GM19463 (cell line): Measurements from ENCODE around the gene MCUB.
"Not testable (repeated sequence)": the region's sequence is repeated elsewhere in the genome, so short reads cannot be mapped to it uniquely, and the experiment has no call there.

Experiments
- ATAC-seq: cut with Tn5 transposase; IDR thresholded peaks from one replicate; pipeline ENCODE4 v1.9.1; 2021; ENCODE audit warnings: mild to moderate bottlenecking, moderate library complexity; ENCODE audit not compliant: unreplicated experiment

Gene MCUB, protein sequence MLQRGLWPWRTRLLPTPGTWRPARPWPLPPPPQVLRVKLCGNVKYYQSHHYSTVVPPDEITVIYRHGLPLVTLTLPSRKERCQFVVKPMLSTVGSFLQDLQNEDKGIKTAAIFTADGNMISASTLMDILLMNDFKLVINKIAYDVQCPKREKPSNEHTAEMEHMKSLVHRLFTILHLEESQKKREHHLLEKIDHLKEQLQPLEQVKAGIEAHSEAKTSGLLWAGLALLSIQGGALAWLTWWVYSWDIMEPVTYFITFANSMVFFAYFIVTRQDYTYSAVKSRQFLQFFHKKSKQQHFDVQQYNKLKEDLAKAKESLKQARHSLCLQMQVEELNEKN

DNA sequence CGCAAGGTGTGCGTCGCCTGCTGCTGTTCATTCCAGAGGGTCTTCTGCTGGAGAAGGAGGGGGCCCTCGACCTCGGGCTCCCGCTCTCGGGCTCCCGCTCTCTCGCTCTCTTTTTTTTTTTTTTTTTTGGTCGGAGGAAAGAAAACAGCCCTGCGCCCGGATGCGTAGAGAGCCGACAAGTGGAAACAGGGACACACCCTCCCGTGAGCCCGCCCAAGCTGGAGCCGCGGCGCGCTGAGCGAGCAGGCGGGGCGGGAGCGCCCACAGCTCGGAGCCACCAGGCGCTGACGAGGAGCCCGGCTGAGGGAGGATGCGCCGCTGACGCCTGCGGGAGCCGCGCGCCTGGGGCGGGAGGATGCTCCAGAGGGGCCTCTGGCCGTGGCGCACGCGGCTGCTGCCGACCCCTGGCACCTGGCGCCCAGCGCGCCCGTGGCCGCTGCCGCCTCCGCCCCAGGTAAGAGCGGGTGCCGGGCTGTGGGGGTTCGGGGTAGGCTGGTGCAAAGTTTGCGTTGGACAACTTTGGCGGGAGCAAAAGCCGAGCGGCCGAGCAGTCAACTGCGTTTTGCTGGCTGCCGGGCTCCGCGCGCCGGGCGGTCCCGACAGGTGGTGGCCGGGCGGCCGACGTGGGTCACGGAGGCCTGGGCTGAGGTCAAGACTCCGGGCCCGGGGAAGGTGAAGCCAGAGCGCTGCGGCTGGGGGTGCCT is at the start of gene MCUB:
Gene MCUB, plus strand, starts transcription at position 264 of the 704 bp plus-strand sequence. Its CDS starts 92 bp downstream, at position 356.
- peak; percentile 89 for ATAC-seq

- no peak for ATAC-seq
These were observed 49.4 kb upstream of the MCUB start for GRCh38 chr4:109510687-109511086.

- no peak for ATAC-seq
These were observed 48.6 kb upstream of the MCUB start for GRCh38 chr4:109511414-109511813.

DNA sequence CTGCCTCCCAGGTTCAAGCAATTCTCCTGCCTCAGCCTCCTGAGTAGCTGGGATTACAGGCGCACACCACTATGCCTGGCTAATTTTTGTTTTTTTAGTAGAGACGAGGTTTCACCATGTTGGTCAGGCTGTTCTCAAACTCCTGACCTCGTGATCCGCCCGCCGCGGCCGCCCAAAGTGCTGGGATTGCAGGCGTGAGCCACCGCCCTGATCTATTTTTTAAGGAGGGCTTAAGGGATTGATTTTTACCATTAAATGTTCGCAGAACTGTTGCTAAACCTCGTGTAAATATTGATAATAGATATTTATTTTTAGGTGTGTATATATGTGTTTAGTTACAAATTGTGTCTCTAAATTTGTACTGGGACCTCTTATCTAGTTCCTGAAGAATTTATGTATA is 46.7 kb upstream of the MCUB start:
- not testable (repeated sequence) for ATAC-seq

DNA sequence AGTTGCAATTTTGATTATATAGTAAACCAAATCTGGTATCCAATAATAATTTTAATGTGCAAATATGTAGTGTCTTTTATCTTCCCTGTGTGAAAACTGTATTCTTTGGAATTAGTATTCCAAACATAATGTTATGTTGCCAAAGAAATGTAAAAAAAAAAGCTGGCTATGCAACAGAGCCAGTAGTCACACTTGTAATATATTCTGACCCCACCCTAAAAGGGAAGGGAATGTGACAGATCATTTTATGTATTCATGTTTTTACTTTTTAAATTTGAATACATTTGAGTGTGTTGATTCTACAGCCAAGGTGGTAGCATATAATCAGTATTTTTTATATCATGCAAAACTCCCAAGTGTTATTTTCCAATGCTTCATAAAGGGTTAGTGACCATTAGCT is 27.9 kb upstream of the MCUB start:
- no peak for ATAC-seq

GRCh38 chr4:109545401-109545800 is 14.6 kb upstream of the MCUB start:
- ATAC-seq = no peak

- no peak for ATAC-seq
These were observed 12.7 kb upstream of the MCUB start for GRCh38 chr4:109547394-109547793.

DNA sequence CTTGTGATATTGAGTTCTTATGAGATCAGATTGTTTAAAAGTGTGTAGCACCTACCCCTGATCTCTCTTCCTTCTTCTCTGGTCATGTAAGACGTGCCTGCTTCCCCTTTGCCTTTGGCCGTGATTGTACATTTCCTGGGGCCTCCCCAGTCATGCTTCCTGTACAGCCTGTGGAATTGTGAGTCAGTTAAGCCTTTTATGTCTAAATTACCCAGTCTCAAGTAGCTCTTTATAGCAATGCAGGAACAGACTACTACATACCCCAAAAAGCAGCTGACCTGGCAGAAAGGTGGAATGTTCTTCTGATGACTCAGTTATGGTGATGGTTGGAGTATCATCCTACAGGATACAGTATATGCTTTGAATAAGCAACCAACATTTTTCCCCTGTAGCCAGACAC is 11.4 kb upstream of the MCUB start:
- no peak for ATAC-seq

GRCh38 chr4:109552237-109552636 is 7.8 kb upstream of the MCUB start:
- ATAC-seq = no peak

GRCh38 chr4:109553130-109553529 is 6.9 kb upstream of the MCUB start:
- ATAC-seq = no peak

DNA sequence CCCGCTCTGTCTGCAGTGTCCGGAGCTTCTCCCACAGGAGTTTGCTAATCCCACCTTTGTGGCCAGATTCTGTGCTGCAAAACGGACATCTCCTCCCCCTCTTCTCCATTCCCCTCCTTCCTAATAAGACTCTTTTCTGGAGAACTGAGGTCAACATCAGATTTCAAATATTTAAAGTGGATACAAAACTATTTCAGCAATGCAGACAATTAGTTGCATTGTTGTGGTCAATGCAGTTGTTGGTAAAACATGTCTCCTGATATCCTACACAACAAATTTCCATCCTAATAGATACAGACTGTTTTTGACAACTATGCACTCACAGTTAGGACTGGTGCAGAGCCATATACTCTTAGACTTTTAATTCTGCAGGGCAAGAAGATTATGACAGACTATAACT is 5.1 kb upstream of the MCUB start:
- ATAC-seq = no peak

- ATAC-seq = no peak
These were observed 2.6 kb upstream of the MCUB start for GRCh38 chr4:109557433-109557832.

- not testable (repeated sequence) for ATAC-seq
These were observed 2.0 kb upstream of the MCUB start for GRCh38 chr4:109558095-109558494.

GRCh38 chr4:109559625-109559982 is 442 bp upstream of the MCUB start:
- ATAC-seq = peak; percentile 22

DNA sequence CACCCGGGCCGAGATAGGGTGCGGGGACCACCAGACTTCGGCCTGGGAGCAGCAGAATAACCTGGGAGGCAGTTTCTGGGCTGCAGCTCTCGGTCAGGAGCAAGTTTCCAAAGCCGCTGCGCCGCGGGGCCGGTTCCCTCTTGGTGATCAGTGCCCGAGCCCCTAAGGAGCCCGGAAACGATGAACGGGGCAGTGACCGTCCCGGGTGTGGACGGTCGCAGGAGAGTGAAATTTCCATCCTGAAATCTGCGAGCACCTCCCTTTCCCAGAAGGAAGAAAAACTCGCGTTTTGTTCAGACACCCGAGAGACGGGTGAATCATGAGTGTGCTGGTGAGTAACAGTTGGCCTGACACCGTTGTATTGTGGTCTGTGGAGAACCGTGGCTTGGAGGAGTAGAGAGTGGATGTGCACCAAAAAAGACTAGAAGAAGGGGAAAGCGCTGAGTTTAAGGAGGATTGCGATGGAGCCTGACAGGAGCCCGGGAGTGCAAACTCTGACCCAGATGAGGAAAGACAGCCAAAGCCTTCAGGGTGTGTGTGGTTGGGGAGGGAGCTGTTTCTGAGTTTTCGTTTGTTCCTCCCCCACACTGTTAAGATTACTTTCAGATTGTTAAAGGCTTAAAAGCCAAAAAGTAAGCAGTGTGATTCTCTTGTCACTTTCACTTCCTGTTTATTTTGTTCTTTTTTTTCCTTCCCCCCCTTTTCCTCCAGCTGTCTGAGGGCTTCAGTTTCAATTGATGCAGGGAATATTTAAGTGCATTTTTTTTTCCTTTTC is 828 bp downstream of the MCUB start:
- ATAC-seq = peak; percentile 50

DNA sequence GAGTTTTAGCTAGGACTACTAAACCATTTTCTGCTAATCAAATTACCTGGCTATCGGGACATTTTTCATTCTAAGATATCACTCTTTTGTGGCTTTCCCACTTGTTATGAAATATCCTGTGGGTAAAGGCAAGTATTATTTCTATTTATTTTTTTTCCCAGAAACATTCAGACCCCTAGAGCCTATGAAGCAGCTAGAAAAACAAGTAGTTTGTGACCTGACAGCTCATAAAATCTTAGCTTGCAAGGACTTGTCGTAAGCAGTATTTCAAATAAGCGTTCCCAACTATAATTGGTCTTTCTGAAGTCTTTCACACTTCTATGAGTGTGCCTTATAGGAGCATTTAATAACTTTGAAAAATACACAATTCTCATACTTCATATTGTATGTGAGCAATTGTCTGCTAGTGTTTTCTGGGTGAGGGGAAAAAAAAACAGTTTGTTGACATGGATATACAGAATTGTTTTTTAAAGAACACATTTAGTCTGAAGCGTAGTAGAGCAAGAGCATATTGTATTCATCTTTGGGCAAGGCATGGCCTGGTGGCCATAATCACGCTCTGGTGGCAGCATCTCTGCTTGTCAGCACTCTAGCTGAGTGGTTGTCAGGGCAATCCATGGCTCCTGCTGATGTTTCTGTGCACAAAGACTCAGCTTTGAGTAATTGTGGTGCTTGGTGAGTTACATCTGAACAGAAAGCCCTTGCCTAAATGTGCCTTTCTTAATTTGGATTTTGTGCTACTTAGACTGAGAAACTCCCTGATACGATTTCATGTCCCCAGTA is 2.6 kb downstream of the MCUB start:
- no peak for ATAC-seq

DNA sequence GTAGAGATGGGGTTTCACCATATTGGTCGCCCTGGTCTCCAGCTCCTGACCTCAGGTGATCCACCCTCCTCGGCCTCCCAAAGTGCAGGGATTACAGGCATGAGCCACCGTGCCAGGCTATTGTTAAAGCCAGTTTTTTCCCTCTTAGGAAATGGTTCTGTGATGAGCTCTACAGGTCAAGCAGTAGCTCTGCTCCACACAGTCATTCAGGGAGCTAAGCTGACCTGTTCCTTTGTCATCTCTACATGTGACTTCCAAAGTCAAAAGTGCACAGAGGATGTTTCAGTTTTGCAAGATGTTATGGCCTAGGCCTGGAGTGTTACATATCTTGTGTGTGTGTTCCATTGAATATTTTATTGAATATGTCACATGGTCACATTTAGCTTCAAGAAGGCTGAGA is 11.4 kb downstream of the MCUB start:
- no peak for ATAC-seq

- ATAC-seq = no peak
These were observed 12.1 kb downstream of the MCUB start for GRCh38 chr4:109572154-109572553.

DNA sequence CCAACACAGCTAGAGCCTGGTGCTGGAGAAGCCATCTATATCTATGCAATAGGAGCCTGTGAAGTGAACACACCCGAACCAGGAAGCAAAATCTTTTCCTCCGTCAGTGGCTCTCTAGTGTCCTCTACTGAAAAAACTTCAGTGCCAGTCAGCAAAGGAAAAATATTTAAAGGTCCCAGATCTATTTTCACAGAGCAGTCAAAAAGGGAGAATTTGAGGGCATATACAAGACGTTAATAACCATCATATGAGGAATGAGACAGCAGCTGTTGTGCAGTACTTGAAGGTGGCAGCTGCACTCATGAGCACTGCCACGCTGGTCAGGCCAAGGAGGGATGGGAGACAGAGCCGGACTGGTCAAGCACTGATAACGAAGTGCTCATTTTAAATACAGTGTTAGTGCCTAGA is 14.4 kb downstream of the MCUB start:
- ATAC-seq = no peak

DNA sequence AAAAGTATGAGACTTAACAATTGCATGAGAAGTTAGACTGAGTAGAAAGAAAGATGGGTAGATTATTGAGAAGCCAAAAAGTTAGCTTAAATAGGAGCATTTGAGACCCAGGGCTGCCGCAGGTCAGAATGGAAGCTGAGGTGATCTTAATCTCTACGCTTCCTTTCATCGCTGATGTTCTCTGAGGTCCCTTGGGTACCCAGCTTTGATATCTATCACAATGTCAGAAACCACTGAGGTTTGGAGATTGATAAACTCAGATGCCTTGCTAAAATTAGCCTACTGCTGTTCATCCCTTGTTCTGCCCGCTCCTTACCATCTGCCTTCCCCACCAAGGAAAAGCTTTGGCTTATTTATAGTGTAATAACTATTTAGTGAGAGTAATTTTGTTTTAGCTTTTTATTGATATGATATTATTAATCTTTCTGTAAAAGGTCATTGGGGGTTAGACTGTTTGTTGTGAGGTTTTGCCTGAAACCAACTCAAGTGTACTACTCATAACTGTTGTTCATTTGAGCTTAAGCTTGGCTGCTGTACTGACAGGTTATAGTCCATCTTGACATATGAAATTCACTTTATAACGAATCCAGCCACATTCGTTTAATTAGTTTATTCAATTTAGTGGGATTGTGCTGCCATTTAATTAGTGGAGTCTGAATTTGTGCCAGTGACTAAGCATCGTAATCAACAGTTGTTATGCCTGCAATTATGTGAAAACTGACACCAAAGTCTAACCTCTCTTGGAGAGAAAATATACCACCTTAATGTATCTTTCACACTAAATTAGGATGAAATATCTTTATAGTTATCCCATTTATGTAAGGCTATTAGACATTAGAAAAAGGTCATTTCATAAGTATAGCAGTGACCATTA is 15.1 kb downstream of the MCUB start:
- no peak for ATAC-seq
